PC-9 (cell line): Measurements from ENCODE around the gene CALML6.

Experiments
- CTCF ChIP-seq: fragments of 200-600 bp; sonication (generic); conservative IDR thresholded peaks from 2 replicates; pipeline ENCODE4 v1.6.1; 2017; ENCODE audit warnings: mixed run types, antibody characterized with exemption, mild to moderate bottlenecking, moderate library complexity
- EZH2 ChIP-seq: fragments of 200-600 bp; sonication (generic); IDR thresholded peaks from 2 replicates; pipeline ENCODE4 v1.8.0; 2017; ENCODE audit warnings: antibody characterized with exemption, low read depth

- no peak for TF ChIP-seq CTCF
- TF ChIP-seq EZH2, result no peak
These were observed 26.3 kb downstream of the CALML6 start for GRCh38 chr1:1941211-1941841.
